H4 (cell line): Measurements from ENCODE around the gene ADORA3. TPM values are rescaled to one million over a fixed set of nuclear protein-coding genes. Genes with fewer than 3 reads are reported as not detected.
"Not testable (repeated sequence)": the region's sequence is repeated elsewhere in the genome, so short reads cannot be mapped to it uniquely, and the experiment has no call there.

Experiments
- DNase-seq: peaks from one replicate; pipeline ENCODE4 v3.0.0-alpha.2; 2015; ENCODE audit warnings: low spot score
- total RNA-seq: library from RNA; depleted of rRNA; stranded (reverse); fragments of >200 nt; shearing (Covaris generic); gene quantifications from 2 replicates; pipeline ENCODE4 v1.2.3, GENCODE V29; 2014; rRNA removed

The ADORA3 gene
- not detected in 2 replicates for total RNA-seq

- DNase-seq: no peak
Measured at GRCh38 chr1:111503585-111504060, at the start of gene ADORA3, which contains the start of gene TMIGD3. Gene ADORA3, minus strand, starts transcription at chr1:111503633. Its CDS starts 279 bp downstream, at chr1:111503354. Gene TMIGD3, minus strand, starts transcription at chr1:111503633. Its CDS starts 279 bp downstream, at chr1:111503354.

GRCh38 chr1:111553196-111553595 is 49.8 kb upstream of the ADORA3 start:
- DNase-seq: no peak

- DNase-seq: no peak
Measured at GRCh38 chr1:111552587-111552986, 49.2 kb upstream of the ADORA3 start.

GRCh38 chr1:111551623-111552411 is 48.4 kb upstream of the ADORA3 start:
- no peak for DNase-seq

- not testable (repeated sequence) for DNase-seq
Measured at GRCh38 chr1:111547786-111548185, 44.4 kb upstream of the ADORA3 start.

GRCh38 chr1:111542187-111542586 is 38.8 kb upstream of the ADORA3 start:
- DNase-seq: no peak

- no peak for DNase-seq
Measured at GRCh38 chr1:111541721-111542120, 38.3 kb upstream of the ADORA3 start.

- no peak for DNase-seq
Measured at GRCh38 chr1:111540928-111541327, 37.5 kb upstream of the ADORA3 start.

- no peak for DNase-seq
Measured at GRCh38 chr1:111538343-111539025, 35.1 kb upstream of the ADORA3 start.

GRCh38 chr1:111535256-111536191 is 32.1 kb upstream of the ADORA3 start:
- DNase-seq: no peak

GRCh38 chr1:111520053-111520452 is 16.6 kb upstream of the ADORA3 start:
- no peak for DNase-seq

GRCh38 chr1:111517469-111518225 is 14.2 kb upstream of the ADORA3 start:
- no peak for DNase-seq

GRCh38 chr1:111516005-111516535 is 12.6 kb upstream of the ADORA3 start:
- no peak for DNase-seq

GRCh38 chr1:111515291-111516004 is 12.0 kb upstream of the ADORA3 start:
- DNase-seq: no peak

GRCh38 chr1:111513410-111514020 is 10.1 kb upstream of the ADORA3 start:
- peak; percentile 34 for DNase-seq

GRCh38 chr1:111512931-111513330 is 9.5 kb upstream of the ADORA3 start:
- no peak for DNase-seq

- no peak for DNase-seq
Measured at GRCh38 chr1:111512132-111512889, 8.9 kb upstream of the ADORA3 start.

- DNase-seq: no peak
Measured at GRCh38 chr1:111511370-111511769, 7.9 kb upstream of the ADORA3 start.

- no peak for DNase-seq
Measured at GRCh38 chr1:111509997-111510375, 6.6 kb upstream of the ADORA3 start.
